Measurements from ENCODE around the gene SIKE1.
"Not testable (repeated sequence)": the region's sequence is repeated elsewhere in the genome, so short reads cannot be mapped to it uniquely, and the experiment has no call there.

Gene SIKE1

GRCh38 chr1:114755006-114755931 is 25.2 kb downstream of the SIKE1 start:
- DNase-seq: no peak

- not testable (repeated sequence) for DNase-seq
Observed at GRCh38 chr1:114753702-114754101, 26.8 kb downstream of the SIKE1 start.

- DNase-seq: no peak
Observed at GRCh38 chr1:114753143-114753542, 27.3 kb downstream of the SIKE1 start.

GRCh38 chr1:114750780-114751179 is 29.7 kb downstream of the SIKE1 start:
- DNase-seq: no peak

GRCh38 chr1:114749835-114750234 is 30.6 kb downstream of the SIKE1 start:
- DNase-seq: no peak

- DNase-seq: no peak
Observed at GRCh38 chr1:114746450-114747121, 33.9 kb downstream of the SIKE1 start.

GRCh38 chr1:114745291-114745690 is 35.2 kb downstream of the SIKE1 start:
- no peak for DNase-seq

GRCh38 chr1:114741963-114742746 is 38.3 kb downstream of the SIKE1 start:
- no peak for DNase-seq

- DNase-seq: no peak
Observed at GRCh38 chr1:114740331-114740730, 40.2 kb downstream of the SIKE1 start.

GRCh38 chr1:114737314-114737849 is 43.1 kb downstream of the SIKE1 start:
- DNase-seq: no peak

GRCh38 chr1:114735479-114735878 is 45.0 kb downstream of the SIKE1 start:
- no peak for DNase-seq

GRCh38 chr1:114729782-114730181 is 50.7 kb downstream of the SIKE1 start:
- no peak for DNase-seq

- DNase-seq: no peak
Observed at GRCh38 chr1:114728553-114728952, 51.9 kb downstream of the SIKE1 start.

GRCh38 chr1:114725230-114725629 is 55.3 kb downstream of the SIKE1 start:
- no peak for DNase-seq

GRCh38 chr1:114723915-114724314 is 56.6 kb downstream of the SIKE1 start:
- no peak for DNase-seq

GRCh38 chr1:114723457-114723856 is 57.0 kb downstream of the SIKE1 start:
- DNase-seq: no peak

GRCh38 chr1:114720492-114720891 is 60.0 kb downstream of the SIKE1 start:
- DNase-seq: no peak

Measured in hematopoietic multipotent progenitor cell treated with erythropoietin and hydrocortisone succinate and interleukin-3 and kit ligand, for 8 days (in vitro differentiated cells).